GM23338 (cell line): ENCODE results near the gene VDR. TPM values are rescaled to one million over a fixed set of nuclear protein-coding genes. Genes with fewer than 3 reads are reported as not detected.

ENCODE experiments used
- ATAC-seq: fragments of 200-7000 bp; cut with Tn5 transposase; 3 replicates; pipeline ENCODE4 v1.9.1; 2020
- DNase-seq: peaks from one replicate; pipeline ENCODE4 v3.0.0-alpha.2; 2015; ENCODE audit warnings: low spot score
- H2AFZ ChIP-seq: fragments of 200-600 bp; sonication (generic); 2 replicates; pipeline ENCODE4 v1.8.0; 2016; ENCODE audit warnings: antibody characterized with exemption, mild to moderate bottlenecking, moderate library complexity
- H3F3A ChIP-seq: fragments of 200-600 bp; sonication (generic); replicated peaks from 2 replicates; pipeline ENCODE4 v1.8.0; 2017; ENCODE audit warnings: antibody characterized with exemption, mixed run types, low read depth
- H3K27ac ChIP-seq: fragments of 200-600 bp; sonication (generic); 2 replicates; pipeline ENCODE4 v1.6.1; 2016; ENCODE audit warnings: low read depth
- H3K27me3 ChIP-seq: fragments of 200-600 bp; sonication (generic); 2 replicates; pipeline ENCODE4 v1.8.0; 2016; ENCODE audit warnings: mild to moderate bottlenecking, mixed run types, moderate library complexity; ENCODE audit not compliant: insufficient read depth
- H3K36me3 ChIP-seq: fragments of 200-600 bp; sonication (generic); 2 replicates; pipeline ENCODE4 v1.8.0; 2016; ENCODE audit warnings: mild to moderate bottlenecking; ENCODE audit not compliant: insufficient read depth
- H3K4me1 ChIP-seq: fragments of 200-600 bp; sonication (generic); 2 replicates; pipeline ENCODE4 v1.8.0; 2016; ENCODE audit warnings: mild to moderate bottlenecking, moderate library complexity; ENCODE audit not compliant: insufficient read depth
- H3K4me2 ChIP-seq: fragments of 200-600 bp; sonication (generic); 2 replicates; pipeline ENCODE4 v1.7.1; 2017; ENCODE audit warnings: mixed run types
- H3K4me3 ChIP-seq: fragments of 200-600 bp; sonication (generic); 2 replicates; pipeline ENCODE4 v1.6.1; 2016; ENCODE audit warnings: mixed run types
- H3K79me2 ChIP-seq: fragments of 200-600 bp; sonication (generic); replicated peaks from 2 replicates; pipeline ENCODE4 v1.8.0; 2017; ENCODE audit warnings: mild to moderate bottlenecking; ENCODE audit not compliant: insufficient read depth
- H3K9me2 ChIP-seq: fragments of 200-600 bp; sonication (generic); 2 replicates; pipeline ENCODE4 v1.8.0; 2017; ENCODE audit not compliant: insufficient read depth
- H4K20me1 ChIP-seq: fragments of 200-600 bp; sonication (generic); replicated peaks from 2 replicates; pipeline ENCODE4 v1.8.0; 2017; ENCODE audit warnings: mild to moderate bottlenecking; ENCODE audit not compliant: insufficient read depth
- H3K27ac Mint-ChIP-seq: 2 replicates; pipeline ENCODE4 v1.8.0; 2020; ENCODE audit warnings: inconsistent platforms, mild to moderate bottlenecking, moderate library complexity, mixed read lengths
- H3K27me3 Mint-ChIP-seq: 3 replicates; pipeline ENCODE4 v1.8.0; 2022; ENCODE audit warnings: low read depth, mild to moderate bottlenecking, moderate library complexity, mixed read lengths, inconsistent platforms; ENCODE audit not compliant: insufficient read depth, poor library complexity
- H3K36me3 Mint-ChIP-seq: 3 replicates; pipeline ENCODE4 v1.8.0; 2021; ENCODE audit warnings: low read depth, mild to moderate bottlenecking, inconsistent platforms, moderate library complexity, mixed read lengths
- H3K4me1 Mint-ChIP-seq: 3 replicates; pipeline ENCODE4 v1.8.0; 2020; ENCODE audit warnings: mild to moderate bottlenecking, inconsistent platforms, mixed read lengths
- H3K4me3 Mint-ChIP-seq: 3 replicates; pipeline ENCODE4 v1.8.0; 2021; ENCODE audit warnings: moderate library complexity, mild to moderate bottlenecking, inconsistent platforms, mixed read lengths
- H3K9me3 Mint-ChIP-seq: 3 replicates; pipeline ENCODE4 v1.8.0; 2020; ENCODE audit warnings: moderate library complexity, mild to moderate bottlenecking, inconsistent platforms, mixed read lengths
- CREB1 ChIP-seq: fragments of 250-450 bp; sonication (Bioruptor Pico); IDR thresholded peaks from 2 replicates; pipeline ENCODE4 v1.5.0; 2020; ENCODE audit warnings: low read depth, mild to moderate bottlenecking, moderate library complexity
- EZH2 ChIP-seq: fragments of 200-600 bp; sonication (generic); IDR thresholded peaks from one replicate; pipeline ENCODE4 v1.8.0; 2017; ENCODE audit warnings: antibody characterized with exemption, mild to moderate bottlenecking, low read depth; ENCODE audit not compliant: unreplicated experiment
- JUNB ChIP-seq: IDR thresholded peaks from one replicate; pipeline ENCODE4 v1.6.1; 2016; ENCODE audit warnings: antibody characterized with exemption; ENCODE audit not compliant: unreplicated experiment
- NANOG ChIP-seq: IDR thresholded peaks from 2 replicates; pipeline ENCODE4 v1.6.1; 2016; ENCODE audit warnings: antibody characterized with exemption, borderline replicate concordance
- POLR2AphosphoS5 ChIP-seq: IDR thresholded peaks from 2 replicates; pipeline ENCODE4 v1.6.1; 2016; ENCODE audit warnings: antibody characterized with exemption, low read depth
- STAT1 ChIP-seq: IDR thresholded peaks from one replicate; pipeline ENCODE4 v1.6.1; 2016; ENCODE audit warnings: antibody characterized with exemption; ENCODE audit not compliant: unreplicated experiment
- ZNF114 ChIP-seq: fragments of 250-450 bp; sonication (Bioruptor Pico); IDR thresholded peaks from 2 replicates; pipeline ENCODE4 v1.5.0; 2020; ENCODE audit warnings: mild to moderate bottlenecking, moderate library complexity
- ZNF331 ChIP-seq: fragments of 250-450 bp; sonication (Bioruptor Pico); IDR thresholded peaks from 2 replicates; pipeline ENCODE4 v1.5.0; 2020; ENCODE audit warnings: low read depth, mild to moderate bottlenecking, moderate library complexity
- polyA plus RNA-seq: library from polyadenylated mRNA; unstranded; fragments of >200 nt; fragmentation: Nextera tagmentation; extraction: Ambion mirVana; gene quantifications from 2 replicates; pipeline ENCODE4 v1.2.1, GENCODE V29; 2016
- total RNA-seq: library from RNA; depleted of rRNA; stranded (reverse); fragments of >200 nt; shearing (Covaris generic); gene quantifications from 2 replicates; pipeline ENCODE4 v1.2.3, GENCODE V29; 2014
- TF ChIP-seq, protein P1 (sequence below): IDR thresholded peaks from one replicate; pipeline ENCODE4 v1.6.1; 2018; ENCODE audit warnings: antibody characterized with exemption; ENCODE audit not compliant: unreplicated experiment
- TF ChIP-seq, protein P2 (sequence below): IDR thresholded peaks from 2 replicates; pipeline ENCODE4 v1.6.1; 2016; ENCODE audit warnings: antibody characterized with exemption
- TF ChIP-seq, protein P3 (sequence below), 2 experiments: fragments of 200-600 bp in 1 of 2; sonication (generic) in 1 of 2; conservative IDR thresholded peaks; 2 replicates each; pipeline versions ENCODE4 v1.5.1 to v1.6.1; 2016 to 2017; ENCODE audit warnings: antibody characterized with exemption in 2 of 2, low read depth in 2 of 2, mild to moderate bottlenecking in 2 of 2, moderate library complexity in 1 of 2
- TF ChIP-seq, protein P4 (sequence below): fragments of 250-450 bp; sonication (Bioruptor Pico); IDR thresholded peaks from 2 replicates; pipeline ENCODE4 v1.5.0; 2020; ENCODE audit warnings: mild to moderate bottlenecking, moderate library complexity

Gene VDR
- total and polyA plus RNA-seq, 2 experiments from 2014 or later: 0.37 to 1.4 TPM

DNA sequence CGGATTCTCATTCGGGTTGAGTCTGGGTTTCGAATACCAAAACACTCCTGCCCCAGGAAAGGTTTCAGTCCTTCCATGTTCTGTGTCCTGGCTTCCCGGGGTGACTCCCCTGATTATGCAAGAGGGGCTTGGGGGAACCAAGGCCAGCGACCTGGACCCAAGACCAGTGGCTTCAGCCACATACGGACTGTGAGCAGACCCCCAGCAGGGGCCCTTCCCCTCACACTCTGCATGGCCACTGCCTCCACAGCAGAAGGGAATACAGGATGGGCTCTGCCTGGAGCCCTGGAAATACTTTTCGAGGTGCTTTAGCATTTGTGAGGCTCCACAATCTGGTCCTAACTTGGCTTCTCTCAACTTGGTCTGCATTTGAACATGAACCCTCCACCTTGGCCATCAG, 104.2 kb downstream of the VDR start:
- peaks cover 64% of the 10 kb centered on the region for H3K4me1 Mint-ChIP-seq
- Histone ChIP-seq H3K79me2 (peaks cover 50% of the 10 kb centered on the region), H3K4me3 (no peak overlapping the region), H4K20me1 (peaks cover 13% of the 10 kb centered on the region), H3K36me3 (no peaks in the 10 kb centered on the region), H3F3A (no peaks in the 10 kb centered on the region), H3K27ac (no peak overlapping the region), H3K4me2 (no peak overlapping the region), H3K27me3 (no peaks in the 10 kb centered on the region), H3K9me2 (no peaks in the 10 kb centered on the region), H3K4me1 (peaks cover 3% of the 10 kb centered on the region), H2AFZ (no peak overlapping the region)
- ATAC-seq (no peak), DNase-seq (no peak)
- H3K27me3 Mint-ChIP-seq: peaks cover 11% of the 10 kb centered on the region
- H3K9me3 Mint-ChIP-seq: peaks cover 2% of the 10 kb centered on the region; the same call in 2 of the 3 replicates
- peaks cover 28% of the 10 kb centered on the region for H3K36me3 Mint-ChIP-seq
- H3K4me3 Mint-ChIP-seq: no peak overlapping the region; the same call in 2 of the 3 replicates
- no peak overlapping the region for H3K27ac Mint-ChIP-seq
- no peak for TF ChIP-seq ZNF114 (CRISPR knock-in tag)
- no peak for TF ChIP-seq CREB1 (CRISPR knock-in tag)
- TF ChIP-seq, protein P1, sequence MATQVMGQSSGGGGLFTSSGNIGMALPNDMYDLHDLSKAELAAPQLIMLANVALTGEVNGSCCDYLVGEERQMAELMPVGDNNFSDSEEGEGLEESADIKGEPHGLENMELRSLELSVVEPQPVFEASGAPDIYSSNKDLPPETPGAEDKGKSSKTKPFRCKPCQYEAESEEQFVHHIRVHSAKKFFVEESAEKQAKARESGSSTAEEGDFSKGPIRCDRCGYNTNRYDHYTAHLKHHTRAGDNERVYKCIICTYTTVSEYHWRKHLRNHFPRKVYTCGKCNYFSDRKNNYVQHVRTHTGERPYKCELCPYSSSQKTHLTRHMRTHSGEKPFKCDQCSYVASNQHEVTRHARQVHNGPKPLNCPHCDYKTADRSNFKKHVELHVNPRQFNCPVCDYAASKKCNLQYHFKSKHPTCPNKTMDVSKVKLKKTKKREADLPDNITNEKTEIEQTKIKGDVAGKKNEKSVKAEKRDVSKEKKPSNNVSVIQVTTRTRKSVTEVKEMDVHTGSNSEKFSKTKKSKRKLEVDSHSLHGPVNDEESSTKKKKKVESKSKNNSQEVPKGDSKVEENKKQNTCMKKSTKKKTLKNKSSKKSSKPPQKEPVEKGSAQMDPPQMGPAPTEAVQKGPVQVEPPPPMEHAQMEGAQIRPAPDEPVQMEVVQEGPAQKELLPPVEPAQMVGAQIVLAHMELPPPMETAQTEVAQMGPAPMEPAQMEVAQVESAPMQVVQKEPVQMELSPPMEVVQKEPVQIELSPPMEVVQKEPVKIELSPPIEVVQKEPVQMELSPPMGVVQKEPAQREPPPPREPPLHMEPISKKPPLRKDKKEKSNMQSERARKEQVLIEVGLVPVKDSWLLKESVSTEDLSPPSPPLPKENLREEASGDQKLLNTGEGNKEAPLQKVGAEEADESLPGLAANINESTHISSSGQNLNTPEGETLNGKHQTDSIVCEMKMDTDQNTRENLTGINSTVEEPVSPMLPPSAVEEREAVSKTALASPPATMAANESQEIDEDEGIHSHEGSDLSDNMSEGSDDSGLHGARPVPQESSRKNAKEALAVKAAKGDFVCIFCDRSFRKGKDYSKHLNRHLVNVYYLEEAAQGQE: no peak
- TF ChIP-seq POLR2AphosphoS5: no peak
- no peak for TF ChIP-seq ZNF331 (CRISPR knock-in tag)
- no peak for TF ChIP-seq NANOG
- TF ChIP-seq EZH2: no peak
- TF ChIP-seq, protein P2, sequence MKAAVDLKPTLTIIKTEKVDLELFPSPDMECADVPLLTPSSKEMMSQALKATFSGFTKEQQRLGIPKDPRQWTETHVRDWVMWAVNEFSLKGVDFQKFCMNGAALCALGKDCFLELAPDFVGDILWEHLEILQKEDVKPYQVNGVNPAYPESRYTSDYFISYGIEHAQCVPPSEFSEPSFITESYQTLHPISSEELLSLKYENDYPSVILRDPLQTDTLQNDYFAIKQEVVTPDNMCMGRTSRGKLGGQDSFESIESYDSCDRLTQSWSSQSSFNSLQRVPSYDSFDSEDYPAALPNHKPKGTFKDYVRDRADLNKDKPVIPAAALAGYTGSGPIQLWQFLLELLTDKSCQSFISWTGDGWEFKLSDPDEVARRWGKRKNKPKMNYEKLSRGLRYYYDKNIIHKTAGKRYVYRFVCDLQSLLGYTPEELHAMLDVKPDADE: no peak
- no peak for TF ChIP-seq JUNB
- TF ChIP-seq, protein P3, sequence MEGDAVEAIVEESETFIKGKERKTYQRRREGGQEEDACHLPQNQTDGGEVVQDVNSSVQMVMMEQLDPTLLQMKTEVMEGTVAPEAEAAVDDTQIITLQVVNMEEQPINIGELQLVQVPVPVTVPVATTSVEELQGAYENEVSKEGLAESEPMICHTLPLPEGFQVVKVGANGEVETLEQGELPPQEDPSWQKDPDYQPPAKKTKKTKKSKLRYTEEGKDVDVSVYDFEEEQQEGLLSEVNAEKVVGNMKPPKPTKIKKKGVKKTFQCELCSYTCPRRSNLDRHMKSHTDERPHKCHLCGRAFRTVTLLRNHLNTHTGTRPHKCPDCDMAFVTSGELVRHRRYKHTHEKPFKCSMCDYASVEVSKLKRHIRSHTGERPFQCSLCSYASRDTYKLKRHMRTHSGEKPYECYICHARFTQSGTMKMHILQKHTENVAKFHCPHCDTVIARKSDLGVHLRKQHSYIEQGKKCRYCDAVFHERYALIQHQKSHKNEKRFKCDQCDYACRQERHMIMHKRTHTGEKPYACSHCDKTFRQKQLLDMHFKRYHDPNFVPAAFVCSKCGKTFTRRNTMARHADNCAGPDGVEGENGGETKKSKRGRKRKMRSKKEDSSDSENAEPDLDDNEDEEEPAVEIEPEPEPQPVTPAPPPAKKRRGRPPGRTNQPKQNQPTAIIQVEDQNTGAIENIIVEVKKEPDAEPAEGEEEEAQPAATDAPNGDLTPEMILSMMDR (conservative IDR thresholded peaks at IDR 0.05; ENCODE audit: low read depth in 2 of 2): no peak
- no peak for TF ChIP-seq STAT1
- TF ChIP-seq, protein P4, sequence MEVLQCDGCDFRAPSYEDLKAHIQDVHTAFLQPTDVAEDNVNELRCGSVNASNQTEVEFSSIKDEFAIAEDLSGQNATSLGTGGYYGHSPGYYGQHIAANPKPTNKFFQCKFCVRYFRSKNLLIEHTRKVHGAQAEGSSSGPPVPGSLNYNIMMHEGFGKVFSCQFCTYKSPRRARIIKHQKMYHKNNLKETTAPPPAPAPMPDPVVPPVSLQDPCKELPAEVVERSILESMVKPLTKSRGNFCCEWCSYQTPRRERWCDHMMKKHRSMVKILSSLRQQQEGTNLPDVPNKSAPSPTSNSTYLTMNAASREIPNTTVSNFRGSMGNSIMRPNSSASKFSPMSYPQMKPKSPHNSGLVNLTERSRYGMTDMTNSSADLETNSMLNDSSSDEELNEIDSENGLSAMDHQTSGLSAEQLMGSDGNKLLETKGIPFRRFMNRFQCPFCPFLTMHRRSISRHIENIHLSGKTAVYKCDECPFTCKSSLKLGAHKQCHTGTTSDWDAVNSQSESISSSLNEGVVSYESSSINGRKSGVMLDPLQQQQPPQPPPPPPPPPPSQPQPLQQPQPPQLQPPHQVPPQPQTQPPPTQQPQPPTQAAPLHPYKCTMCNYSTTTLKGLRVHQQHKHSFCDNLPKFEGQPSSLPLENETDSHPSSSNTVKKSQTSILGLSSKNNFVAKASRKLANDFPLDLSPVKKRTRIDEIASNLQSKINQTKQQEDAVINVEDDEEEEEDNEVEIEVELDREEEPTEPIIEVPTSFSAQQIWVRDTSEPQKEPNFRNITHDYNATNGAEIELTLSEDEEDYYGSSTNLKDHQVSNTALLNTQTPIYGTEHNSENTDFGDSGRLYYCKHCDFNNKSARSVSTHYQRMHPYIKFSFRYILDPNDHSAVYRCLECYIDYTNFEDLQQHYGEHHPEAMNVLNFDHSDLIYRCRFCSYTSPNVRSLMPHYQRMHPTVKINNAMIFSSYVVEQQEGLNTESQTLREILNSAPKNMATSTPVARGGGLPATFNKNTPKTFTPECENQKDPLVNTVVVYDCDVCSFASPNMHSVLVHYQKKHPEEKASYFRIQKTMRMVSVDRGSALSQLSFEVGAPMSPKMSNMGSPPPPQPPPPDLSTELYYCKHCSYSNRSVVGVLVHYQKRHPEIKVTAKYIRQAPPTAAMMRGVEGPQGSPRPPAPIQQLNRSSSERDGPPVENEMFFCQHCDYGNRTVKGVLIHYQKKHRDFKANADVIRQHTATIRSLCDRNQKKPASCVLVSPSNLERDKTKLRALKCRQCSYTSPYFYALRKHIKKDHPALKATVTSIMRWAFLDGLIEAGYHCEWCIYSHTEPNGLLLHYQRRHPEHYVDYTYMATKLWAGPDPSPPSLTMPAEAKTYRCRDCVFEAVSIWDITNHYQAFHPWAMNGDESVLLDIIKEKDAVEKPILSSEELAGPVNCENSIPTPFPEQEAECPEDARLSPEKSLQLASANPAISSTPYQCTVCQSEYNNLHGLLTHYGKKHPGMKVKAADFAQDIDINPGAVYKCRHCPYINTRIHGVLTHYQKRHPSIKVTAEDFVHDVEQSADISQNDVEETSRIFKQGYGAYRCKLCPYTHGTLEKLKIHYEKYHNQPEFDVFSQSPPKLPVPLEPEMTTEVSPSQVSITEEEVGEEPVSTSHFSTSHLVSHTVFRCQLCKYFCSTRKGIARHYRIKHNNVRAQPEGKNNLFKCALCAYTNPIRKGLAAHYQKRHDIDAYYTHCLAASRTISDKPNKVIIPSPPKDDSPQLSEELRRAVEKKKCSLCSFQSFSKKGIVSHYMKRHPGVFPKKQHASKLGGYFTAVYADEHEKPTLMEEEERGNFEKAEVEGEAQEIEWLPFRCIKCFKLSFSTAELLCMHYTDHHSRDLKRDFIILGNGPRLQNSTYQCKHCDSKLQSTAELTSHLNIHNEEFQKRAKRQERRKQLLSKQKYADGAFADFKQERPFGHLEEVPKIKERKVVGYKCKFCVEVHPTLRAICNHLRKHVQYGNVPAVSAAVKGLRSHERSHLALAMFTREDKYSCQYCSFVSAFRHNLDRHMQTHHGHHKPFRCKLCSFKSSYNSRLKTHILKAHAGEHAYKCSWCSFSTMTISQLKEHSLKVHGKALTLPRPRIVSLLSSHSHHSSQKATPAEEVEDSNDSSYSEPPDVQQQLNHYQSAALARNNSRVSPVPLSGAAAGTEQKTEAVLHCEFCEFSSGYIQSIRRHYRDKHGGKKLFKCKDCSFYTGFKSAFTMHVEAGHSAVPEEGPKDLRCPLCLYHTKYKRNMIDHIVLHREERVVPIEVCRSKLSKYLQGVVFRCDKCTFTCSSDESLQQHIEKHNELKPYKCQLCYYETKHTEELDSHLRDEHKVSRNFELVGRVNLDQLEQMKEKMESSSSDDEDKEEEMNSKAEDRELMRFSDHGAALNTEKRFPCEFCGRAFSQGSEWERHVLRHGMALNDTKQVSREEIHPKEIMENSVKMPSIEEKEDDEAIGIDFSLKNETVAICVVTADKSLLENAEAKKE: no peak
